GM18868 (cell line): ENCODE measurements around the gene HOXA7.

Experiments used
- ATAC-seq: cut with Tn5 transposase; IDR thresholded peaks from one replicate; pipeline ENCODE4 v1.9.1; 2021; ENCODE audit warnings: mild to moderate bottlenecking, moderate library complexity; ENCODE audit not compliant: unreplicated experiment

HOXA7 gene

GRCh38 chr7:27138472-27138871 lies 18.0 kb downstream of the HOXA7 start:
- no peak for ATAC-seq

- ATAC-seq = no peak
These were observed 18.7 kb downstream of the HOXA7 start for GRCh38 chr7:27137640-27138315.

GRCh38 chr7:27134392-27134791 lies 22.1 kb downstream of the HOXA7 start:
- ATAC-seq = peak; percentile 73

- no peak for ATAC-seq
These were observed 22.9 kb downstream of the HOXA7 start for GRCh38 chr7:27133409-27134231.

GRCh38 chr7:27132978-27133377 lies 23.5 kb downstream of the HOXA7 start:
- no peak for ATAC-seq

- ATAC-seq = no peak
These were observed 24.3 kb downstream of the HOXA7 start for GRCh38 chr7:27132214-27132613.

- ATAC-seq = no peak
These were observed 25.1 kb downstream of the HOXA7 start for GRCh38 chr7:27131390-27131819.

- ATAC-seq = no peak
These were observed 25.7 kb downstream of the HOXA7 start, which contains the start of gene HOXA4 for GRCh38 chr7:27130540-27131389. Gene HOXA4, minus strand, starts transcription at chr7:27130757. Its CDS starts 24 bp downstream, at chr7:27130733.

- no peak for ATAC-seq
These were observed 26.5 kb downstream of the HOXA7 start for GRCh38 chr7:27129729-27130539.

GRCh38 chr7:27128776-27129728 lies 27.4 kb downstream of the HOXA7 start:
- no peak for ATAC-seq

GRCh38 chr7:27128034-27128433 lies 28.4 kb downstream of the HOXA7 start:
- no peak for ATAC-seq

GRCh38 chr7:27126596-27127327 lies 29.7 kb downstream of the HOXA7 start:
- no peak for ATAC-seq

GRCh38 chr7:27125986-27126394 lies 30.5 kb downstream of the HOXA7 start:
- no peak for ATAC-seq

GRCh38 chr7:27124902-27125689 lies 31.4 kb downstream of the HOXA7 start:
- no peak for ATAC-seq

- ATAC-seq = no peak
These were observed 32.2 kb downstream of the HOXA7 start for GRCh38 chr7:27124096-27124901.

- ATAC-seq = no peak
These were observed 32.9 kb downstream of the HOXA7 start for GRCh38 chr7:27123477-27124053.
